Vagina (tissue), 2 donors: ENCODE measurements around the gene GCNT1. TPM values are rescaled to one million over a fixed set of nuclear protein-coding genes. Genes with fewer than 3 reads are reported as not detected.

Source experiments
- DNase-seq, 2 donors: peaks; one replicate each; pipeline ENCODE4 v3.0.0-alpha.2; 2017; ENCODE audit errors: extremely low spot score in 2 of 2
- H3K27ac ChIP-seq: fragments of 200-600 bp; sonication (generic); one replicate; pipeline ENCODE4 v1.5.1; 2019
- H3K27me3 ChIP-seq: fragments of 200-600 bp; sonication (generic); one replicate; pipeline ENCODE4 v1.5.1; 2019
- H3K36me3 ChIP-seq, 2 donors: fragments of 200-600 bp; sonication (generic); one replicate each; pipeline ENCODE4 v1.5.1; 2017 to 2019
- H3K4me1 ChIP-seq: fragments of 200-600 bp; sonication (generic); one replicate; pipeline ENCODE4 v1.5.1; 2019
- H3K4me3 ChIP-seq, 2 donors: fragments of 200-600 bp; sonication (generic); 1 replicate in 1 of 2; 2 replicates in 1 of 2; pipeline ENCODE4 v1.5.1; 2016 to 2019
- H3K9me3 ChIP-seq: fragments of 200-600 bp; sonication (generic); one replicate; pipeline ENCODE4 v1.5.1; 2019
- CTCF ChIP-seq, 3 experiments: fragments of 450-650 bp in 2 of 3; fragments of 200-600 bp in 1 of 3; sonication (generic) in 1 of 3; IDR thresholded peaks; one replicate each; pipeline ENCODE4 v1.5.1; 2017 to 2019; ENCODE audit warnings: antibody characterized with exemption in 3 of 3, mild to moderate bottlenecking in 2 of 3, moderate library complexity in 2 of 3
- POLR2A ChIP-seq, 2 donors: fragments of 450-650 bp; IDR thresholded peaks; one replicate each; pipeline ENCODE4 v1.6.1; 2017; ENCODE audit warnings: antibody characterized with exemption in 2 of 2, mild to moderate bottlenecking in 2 of 2, moderate library complexity in 2 of 2
- POLR2AphosphoS5 ChIP-seq, 2 donors: sonication (generic); formaldehyde crosslinking; IDR thresholded peaks; one replicate each; pipeline ENCODE4 v1.9.0; 2017; ENCODE audit warnings: antibody characterized with exemption in 2 of 2, mild to moderate bottlenecking in 2 of 2, low read depth in 1 of 2; ENCODE audit not compliant: insufficient read depth in 1 of 2
- intact Hi-C: fragments of 100-400 bp; cut with DNase I; formaldehyde crosslinking; loops from one replicate; pipeline ENCODE4 v1.15.1; 2023
- total RNA-seq: library from RNA; depleted of rRNA; stranded (reverse); fragments of >200 nt; gene quantifications from one replicate; pipeline ENCODE4 v1.2.3, GENCODE V29; 2016

The GCNT1 gene
- total RNA-seq, 1 donor from 2014 or later, result 8.3 TPM

GRCh38 chr9:76545191-76545590, 86.2 kb downstream of the GCNT1 start:
- no peak for TF ChIP-seq CTCF (IDR thresholded peaks at IDR 0.05)
- no peaks in the 10 kb centered on the region for H3K4me1 ChIP-seq
- H3K36me3 ChIP-seq, result no peaks in the 10 kb centered on the region
- intact Hi-C loops, result no loop called here
- H3K27ac ChIP-seq, result no peak overlapping the region
- no peak for DNase-seq
- H3K27me3 ChIP-seq, result no peaks in the 10 kb centered on the region
- H3K9me3 ChIP-seq, result no peaks in the 10 kb centered on the region
- no peak overlapping the region for H3K4me3 ChIP-seq

- intact Hi-C loops, result no loop called here
- no peak for DNase-seq
- no peaks in the 10 kb centered on the region for H3K4me1 ChIP-seq
These were observed 93.2 kb downstream of the GCNT1 start for GRCh38 chr9:76552181-76552580.

GRCh38 chr9:76552751-76553455, 93.9 kb downstream of the GCNT1 start:
- Histone ChIP-seq H3K4me1 (no peaks in the 10 kb centered on the region), H3K9me3 (no peaks in the 10 kb centered on the region), H3K27ac (no peak overlapping the region), H3K36me3 (no peaks in the 10 kb centered on the region), H3K4me3 (no peak overlapping the region), H3K27me3 (no peaks in the 10 kb centered on the region)
- no peak for DNase-seq
- intact Hi-C loops, result no loop called here
- no peak for TF ChIP-seq POLR2AphosphoS5 (IDR thresholded peaks at IDR 0.05; ENCODE audit: insufficient read depth in 1 of 2, low read depth in 1 of 2)
- no peak for TF ChIP-seq POLR2A (IDR thresholded peaks at IDR 0.05)

More at GRCh38 chr9:76552181-76552580, 93.2 kb downstream of the GCNT1 start:
- no peak for TF ChIP-seq POLR2A (IDR thresholded peaks at IDR 0.05)
- no peak for TF ChIP-seq CTCF (IDR thresholded peaks at IDR 0.05)
- TF ChIP-seq POLR2AphosphoS5 (IDR thresholded peaks at IDR 0.05; ENCODE audit: insufficient read depth in 1 of 2, low read depth in 1 of 2), result no peak
- no peaks in the 10 kb centered on the region for H3K9me3 ChIP-seq
- no peak overlapping the region for H3K4me3 ChIP-seq
- H3K36me3 ChIP-seq, result no peaks in the 10 kb centered on the region
- H3K27me3 ChIP-seq, result no peaks in the 10 kb centered on the region
- H3K27ac ChIP-seq, result no peak overlapping the region

GRCh38 chr9:76553680-76554079, 94.7 kb downstream of the GCNT1 start:
- no peak for DNase-seq
- intact Hi-C loops, result no loop called here

More at GRCh38 chr9:76553680-76554079, 94.7 kb downstream of the GCNT1 start:
- Histone ChIP-seq H3K27me3 (no peaks in the 10 kb centered on the region), H3K9me3 (no peaks in the 10 kb centered on the region), H3K27ac (no peak overlapping the region), H3K4me3 (no peak overlapping the region), H3K36me3 (no peaks in the 10 kb centered on the region), H3K4me1 (no peaks in the 10 kb centered on the region)
- no peak for TF ChIP-seq CTCF (IDR thresholded peaks at IDR 0.05)
- TF ChIP-seq POLR2A (IDR thresholded peaks at IDR 0.05), result no peak
- TF ChIP-seq POLR2AphosphoS5 (IDR thresholded peaks at IDR 0.05; ENCODE audit: insufficient read depth in 1 of 2, low read depth in 1 of 2), result no peak

Other genes with a start within 250 kb of the GCNT1 start
- gene RFK, start 64.8 kb upstream of the GCNT1 start, total RNA-seq, result 16.7 TPM